PC-9 (cell line): ENCODE results near the gene BRAF. TPM values are rescaled to one million over a fixed set of nuclear protein-coding genes. Genes with fewer than 3 reads are reported as not detected.

Experiments used
- BruUV-seq: library from RNA; stranded (reverse); fragments of 400-500 nt; replicated peaks from 2 replicates; lab custom pipeline; 2021; lab: Mats Ljungman, UMichigan
- CTCF ChIA-PET: fragments of 300-600 bp; sonication (Branson Sonifier 250); formaldehyde crosslinking; loops from one replicate; lab custom pipeline; 2022; ENCODE audit warnings: antibody characterized with exemption; lab: Charles Lee
- POLR2A ChIA-PET: fragments of 300-600 bp; sonication (Branson Sonifier 250); formaldehyde crosslinking; loops from one replicate; lab custom pipeline; 2022; ENCODE audit warnings: antibody characterized with exemption; ENCODE audit not compliant: unreplicated experiment; lab: Charles Lee
- DNase-seq, 2 experiments: peaks; one replicate each; pipeline versions ENCODE4 v3.0.0 to v3.0.0-alpha.2; 2015 to 2022; ENCODE audit warnings: mixed read lengths in 1 of 2
- H2AFZ ChIP-seq: fragments of 200-600 bp; sonication (generic); 2 replicates; pipeline ENCODE4 v1.8.1; 2017; ENCODE audit warnings: antibody characterized with exemption
- H3F3A ChIP-seq: fragments of 200-600 bp; sonication (generic); 2 replicates; pipeline ENCODE4 v1.8.1; 2017; ENCODE audit warnings: antibody characterized with exemption, mild to moderate bottlenecking, low read depth; ENCODE audit not compliant: insufficient read depth
- H3K27ac ChIP-seq: fragments of 200-600 bp; sonication (generic); 2 replicates; pipeline ENCODE4 v1.6.1; 2016; ENCODE audit warnings: mixed run types
- H3K27me3 ChIP-seq: fragments of 200-600 bp; sonication (generic); 2 replicates; pipeline ENCODE4 v1.6.1; 2016; ENCODE audit warnings: low read depth, mixed run types; ENCODE audit not compliant: insufficient read depth
- H3K36me3 ChIP-seq: fragments of 200-600 bp; sonication (generic); 2 replicates; pipeline ENCODE4 v1.6.1; 2016; ENCODE audit warnings: low read depth, mixed run types
- H3K4me1 ChIP-seq: fragments of 200-600 bp; sonication (generic); replicated peaks from 2 replicates; pipeline ENCODE4 v1.6.1; 2016; ENCODE audit warnings: mixed run types; ENCODE audit not compliant: insufficient read depth
- H3K4me2 ChIP-seq: fragments of 200-600 bp; sonication (generic); 2 replicates; pipeline ENCODE4 v1.6.1; 2017; ENCODE audit warnings: mixed run types
- H3K4me3 ChIP-seq: fragments of 200-600 bp; sonication (generic); 2 replicates; pipeline ENCODE4 v1.6.1; 2016; ENCODE audit warnings: mixed run types
- H3K79me2 ChIP-seq: fragments of 200-600 bp; sonication (generic); 2 replicates; pipeline ENCODE4 v1.6.1; 2017; ENCODE audit warnings: low read depth, mixed run types
- H3K9me2 ChIP-seq: fragments of 200-600 bp; sonication (generic); 2 replicates; pipeline ENCODE4 v1.8.1; 2017; ENCODE audit warnings: mild to moderate bottlenecking; ENCODE audit not compliant: insufficient read depth
- H3K9me3 ChIP-seq: fragments of 200-600 bp; sonication (generic); 2 replicates; pipeline ENCODE4 v1.8.1; 2016; ENCODE audit warnings: low read depth; ENCODE audit not compliant: insufficient read depth
- H4K20me1 ChIP-seq: fragments of 200-600 bp; sonication (generic); 2 replicates; pipeline ENCODE4 v1.8.1; 2017; ENCODE audit not compliant: insufficient read depth
- CTCF ChIP-seq: fragments of 200-600 bp; sonication (generic); conservative IDR thresholded peaks from 2 replicates; pipeline ENCODE4 v1.6.1; 2017; ENCODE audit warnings: mixed run types, antibody characterized with exemption, mild to moderate bottlenecking, moderate library complexity
- EZH2 ChIP-seq: fragments of 200-600 bp; sonication (generic); IDR thresholded peaks from 2 replicates; pipeline ENCODE4 v1.8.0; 2017; ENCODE audit warnings: antibody characterized with exemption, low read depth
- intact Hi-C: fragments of 100-400 bp; cut with micrococcal nuclease; formaldehyde crosslinking; loops from one replicate; pipeline ENCODE4 v1.10.0; 2022; ENCODE audit not compliant: unreplicated experiment
- total RNA-seq: library from RNA; stranded (reverse); gene quantifications from 2 replicates; pipeline ENCODE4 v1.2.3, GENCODE V29; 2021

The BRAF gene
- total RNA-seq, 1 experiment from 2014 or later, result 56.9 TPM

- H3K9me3 ChIP-seq, result no peaks in the 10 kb centered on the region
- CTCF ChIA-PET, result no interaction called here
- no peak overlapping the region for H3K27ac ChIP-seq
- DNase-seq, result no peak
- H3K4me3 ChIP-seq, result no peak overlapping the region
- POLR2A ChIA-PET, result no interaction called here
- H3K27me3 ChIP-seq, result no peaks in the 10 kb centered on the region
- H3K79me2 ChIP-seq, result no peaks in the 10 kb centered on the region
- H2AFZ ChIP-seq, result no peak overlapping the region
- H3K36me3 ChIP-seq, result peaks cover 10% of the 10 kb centered on the region; the same call in 1 of the 2 replicates
- no peak overlapping the region for H3K4me2 ChIP-seq
- no peaks in the 10 kb centered on the region; the same call in 1 of the 2 replicates for H4K20me1 ChIP-seq
- BruUV-seq, result no TSS peak
- H3F3A ChIP-seq, result no peaks in the 10 kb centered on the region; the same call in 1 of the 2 replicates
- TF ChIP-seq CTCF, result no peak
- no peak for TF ChIP-seq EZH2
- no peaks in the 10 kb centered on the region for H3K9me2 ChIP-seq
- H3K4me1 ChIP-seq, result no peaks in the 10 kb centered on the region
- intact Hi-C loops, result no loop called here
These were observed 170.2 kb downstream of the BRAF start for GRCh38 chr7:140754506-140754905.

- Histone ChIP-seq H3K4me2 (no peak overlapping the region), H3K36me3 (peaks cover 10% of the 10 kb centered on the region; the same call in 1 of the 2 replicates), H2AFZ (no peak overlapping the region), H3K4me1 (no peaks in the 10 kb centered on the region), H3K9me2 (no peaks in the 10 kb centered on the region), H3K9me3 (no peaks in the 10 kb centered on the region), H3K4me3 (no peak overlapping the region), H3F3A (no peaks in the 10 kb centered on the region), H3K27me3 (no peaks in the 10 kb centered on the region), H3K79me2 (no peaks in the 10 kb centered on the region), H4K20me1 (no peaks in the 10 kb centered on the region; the same call in 1 of the 2 replicates), H3K27ac (no peak overlapping the region)
- no TSS peak for BruUV-seq
- DNase-seq, result no peak
- intact Hi-C loops, result no loop called here
- CTCF ChIA-PET, result no interaction called here
- POLR2A ChIA-PET, result no interaction called here
- TF ChIP-seq CTCF (no peak), EZH2 (no peak)
These were observed 172.2 kb downstream of the BRAF start for GRCh38 chr7:140752533-140752932.

- Histone ChIP-seq H3K9me3 (no peaks in the 10 kb centered on the region), H3K4me1 (no peaks in the 10 kb centered on the region), H3K27ac (no peak overlapping the region), H3K27me3 (no peaks in the 10 kb centered on the region), H2AFZ (no peak overlapping the region), H4K20me1 (no peaks in the 10 kb centered on the region; the same call in 1 of the 2 replicates), H3K4me3 (no peak overlapping the region), H3K9me2 (no peaks in the 10 kb centered on the region), H3K79me2 (no peaks in the 10 kb centered on the region), H3K36me3 (peaks cover 6% of the 10 kb centered on the region; the same call in 1 of the 2 replicates), H3K4me2 (no peak overlapping the region), H3F3A (no peaks in the 10 kb centered on the region)
- CTCF ChIA-PET, result no interaction called here
- BruUV-seq, result no TSS peak
- no peak for DNase-seq
- TF ChIP-seq CTCF (no peak), EZH2 (no peak)
- POLR2A ChIA-PET, result interaction anchor here (0.7 kb wide), 1 partner anchor 49 kb away, joined by 16 read pairs; no protein-coding TSS in a partner anchor
- intact Hi-C loops, result no loop called here
These were observed 178.0 kb downstream of the BRAF start for GRCh38 chr7:140746751-140747150.
